ENCODE data around the gene CYP24A1.

Gene CYP24A1

GRCh38 chr20:54173653-54174456, at the start of gene CYP24A1:
Gene CYP24A1, minus strand, starts transcription at chr20:54173986. Its CDS starts 407 bp downstream, at chr20:54173579.
- no peak for DNase-seq

GRCh38 chr20:54223285-54223684, 49.5 kb upstream of the CYP24A1 start:
- no peak for DNase-seq

DNA sequence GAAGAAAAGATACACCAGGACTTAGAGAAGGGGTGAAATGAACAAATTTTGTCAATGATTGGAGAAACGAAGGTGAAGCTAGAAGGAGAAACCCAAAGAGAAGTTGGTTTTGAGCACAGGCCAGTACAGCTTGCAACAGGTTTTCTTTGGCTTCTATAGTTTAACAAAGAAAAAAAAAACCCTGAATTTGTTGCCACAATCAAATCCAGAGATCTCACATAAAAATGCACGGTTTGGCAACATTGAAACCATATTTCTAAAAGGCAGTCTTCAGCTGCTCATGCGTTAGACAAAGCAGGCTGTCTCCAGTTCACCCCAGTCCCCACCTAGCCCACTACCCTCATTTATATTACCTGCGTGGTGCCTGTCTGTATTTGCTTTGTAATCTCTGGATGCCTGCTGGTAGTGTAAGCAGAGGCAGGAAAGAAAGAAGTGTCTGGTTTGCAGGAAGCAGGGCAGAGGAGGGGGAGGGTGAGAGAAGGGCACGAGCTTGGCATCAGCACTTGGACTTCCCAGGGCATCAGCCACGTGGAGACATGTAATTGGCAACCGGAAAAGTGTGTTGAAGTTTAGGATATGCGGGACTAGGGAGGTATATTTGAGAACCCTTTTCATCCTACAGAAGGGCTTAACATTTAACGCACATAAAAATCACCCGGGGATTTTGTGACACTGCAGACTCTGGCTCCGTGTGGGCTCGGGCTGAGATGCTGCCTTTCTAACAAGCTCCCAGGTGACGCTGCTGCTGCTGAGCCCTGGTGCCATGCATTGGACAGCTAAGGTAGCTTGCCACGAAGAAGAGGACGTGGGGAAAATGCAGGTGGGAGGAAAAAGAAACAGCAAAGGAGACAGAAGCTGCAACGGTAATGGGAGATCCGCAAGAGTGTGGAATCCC, 48.5 kb upstream of the CYP24A1 start:
- DNase-seq, result no peak

DNA sequence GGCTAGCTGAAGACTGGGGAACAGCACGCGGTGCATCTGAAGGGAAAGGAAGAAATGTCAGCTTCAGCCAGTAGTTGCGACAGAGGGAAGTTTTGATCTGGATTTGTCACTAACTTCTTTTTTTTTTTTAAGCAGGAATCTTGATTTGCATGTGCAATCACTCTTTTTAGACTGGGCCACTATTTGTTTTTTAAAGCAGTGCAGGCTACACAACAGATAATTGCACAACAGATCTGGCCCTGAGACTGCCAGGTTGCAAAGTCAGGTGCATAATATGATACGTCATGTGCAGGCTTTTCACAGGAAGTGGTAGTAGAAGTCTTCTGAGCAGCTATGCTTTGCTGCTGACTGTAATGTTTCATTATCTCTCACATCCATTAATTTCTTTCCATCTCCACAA, 47.6 kb upstream of the CYP24A1 start:
- DNase-seq, result no peak

GRCh38 chr20:54220722-54221121, 46.9 kb upstream of the CYP24A1 start:
- DNase-seq, result no peak

- DNase-seq, result peak in 1 of 2 experiments; percentile 8
These were observed 46.1 kb upstream of the CYP24A1 start for GRCh38 chr20:54219751-54220426.

GRCh38 chr20:54218470-54218869, 44.7 kb upstream of the CYP24A1 start:
- DNase-seq, result no peak

DNA sequence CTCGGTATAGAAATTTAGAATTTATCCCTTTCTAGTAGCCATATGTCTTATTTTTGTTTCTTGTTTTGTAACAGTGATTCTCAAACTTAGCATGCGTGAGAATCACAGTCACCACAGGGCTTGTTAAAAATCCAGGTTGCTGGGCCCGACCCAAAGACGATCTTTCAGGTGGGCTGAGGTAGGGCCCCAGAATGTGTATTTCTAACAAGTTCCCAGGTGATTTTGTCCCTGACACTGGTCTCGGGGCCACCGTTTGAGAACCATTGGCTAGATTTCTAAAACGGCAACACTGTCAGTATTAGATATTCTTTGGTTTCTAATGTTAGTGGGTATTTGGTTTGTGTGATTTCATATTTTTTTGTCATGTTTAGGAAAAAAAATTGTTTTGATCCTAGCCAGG, 44.0 kb upstream of the CYP24A1 start:
- no peak for DNase-seq

DNA sequence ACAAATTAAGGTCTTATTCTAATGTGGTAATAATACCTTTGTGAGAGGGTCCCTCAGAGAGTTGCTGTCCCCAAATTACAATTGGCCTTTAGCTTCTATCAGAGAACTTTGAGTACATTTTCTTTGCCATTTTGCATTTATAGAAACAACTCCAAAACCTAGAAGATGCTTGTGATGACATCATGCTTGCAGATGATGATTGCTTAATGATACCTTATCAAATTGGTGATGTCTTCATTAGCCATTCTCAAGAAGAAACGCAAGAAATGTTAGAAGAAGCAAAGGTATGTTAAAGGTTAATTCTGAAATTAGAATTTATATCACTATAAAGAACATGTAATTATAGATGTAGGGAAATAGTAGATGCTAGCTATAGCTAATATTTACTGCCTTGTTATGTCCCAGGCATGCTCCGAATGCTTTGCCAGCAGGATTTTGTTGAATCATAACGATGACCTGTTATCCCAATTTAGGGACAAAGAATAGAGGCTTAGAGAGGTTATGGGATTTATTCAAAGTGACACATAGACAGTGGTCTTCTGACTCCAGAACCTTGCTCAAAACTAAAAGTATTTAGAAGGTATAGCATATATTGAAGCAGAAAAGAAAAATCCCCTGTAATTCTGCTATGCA, 41.5 kb upstream of the CYP24A1 start:
- no peak for DNase-seq

- no peak for DNase-seq
These were observed 40.8 kb upstream of the CYP24A1 start for GRCh38 chr20:54214566-54214965.

DNA sequence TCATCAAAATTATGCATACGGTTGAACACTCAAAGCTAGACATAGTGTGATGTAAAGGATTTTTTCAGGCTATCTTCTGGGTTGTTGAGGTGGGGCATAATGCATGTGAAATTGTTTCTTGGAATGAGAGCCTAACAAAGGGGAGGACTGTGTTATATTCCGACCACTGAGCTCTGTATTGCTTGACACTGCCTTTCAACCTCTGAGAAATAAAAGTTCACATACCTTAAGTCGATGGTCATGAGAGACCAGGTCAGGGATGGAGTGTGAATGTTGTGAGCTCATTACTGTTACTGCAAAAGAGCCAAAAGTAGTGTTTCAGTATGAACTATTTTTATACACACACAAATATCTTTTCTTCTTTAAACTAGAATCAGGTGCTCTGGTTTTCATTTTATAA, 39.1 kb upstream of the CYP24A1 start:
- no peak for DNase-seq

- no peak for DNase-seq
These were observed 38.4 kb upstream of the CYP24A1 start for GRCh38 chr20:54212226-54212625.

- no peak for DNase-seq
These were observed 35.5 kb upstream of the CYP24A1 start for GRCh38 chr20:54209216-54209813.

- DNase-seq, result no peak
These were observed 34.9 kb upstream of the CYP24A1 start for GRCh38 chr20:54208548-54209176.

DNA sequence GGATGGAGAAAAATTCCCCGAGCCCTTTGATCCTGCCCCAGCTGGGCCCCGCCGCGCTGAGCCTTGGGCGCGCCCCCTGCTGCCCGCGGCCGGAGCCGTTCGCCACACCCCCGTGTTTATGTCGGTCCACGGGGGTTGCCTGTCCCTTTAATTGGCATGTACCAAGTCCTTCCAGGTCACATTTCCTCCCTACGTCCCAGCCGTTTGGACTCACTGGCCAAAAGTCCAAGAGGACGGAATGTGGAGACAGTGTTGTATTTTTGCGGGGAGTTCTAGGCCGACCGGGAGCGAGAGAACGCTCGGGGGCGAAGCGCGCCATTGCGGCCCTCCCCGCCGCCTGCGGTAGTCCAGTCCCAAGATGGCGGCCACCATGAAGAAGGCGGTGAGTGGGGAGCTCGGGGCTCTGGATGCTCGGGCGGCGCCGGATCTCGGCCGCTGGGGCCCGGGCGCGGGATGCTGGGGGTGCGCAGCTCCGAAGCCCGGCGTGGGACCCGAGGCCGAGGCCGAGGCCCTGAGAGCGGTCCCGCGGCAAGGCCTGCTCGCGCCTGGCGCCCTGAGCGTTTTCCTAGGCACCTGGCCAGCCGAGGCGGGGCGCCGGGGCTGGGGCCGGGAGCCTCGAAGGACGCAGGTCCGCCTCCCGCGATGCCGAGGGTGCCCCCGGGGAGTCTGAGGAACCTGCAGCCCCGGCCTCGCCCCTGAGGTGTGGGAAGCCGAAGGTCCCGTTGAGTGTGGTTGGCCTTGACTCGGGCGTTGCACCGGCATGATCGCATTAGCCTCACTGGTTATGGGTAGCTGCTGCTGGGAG, 34.2 kb upstream of the CYP24A1 start, which contains the start of gene PFDN4:
Gene PFDN4 (plus strand): TSS at position 345 of the 805 bp plus-strand sequence. CDS start 14 bp downstream, at position 359.
- DNase-seq, result peak in 1 of 2 experiments; percentile 32

GRCh38 chr20:54207053-54207742, 33.4 kb upstream of the CYP24A1 start:
- DNase-seq, result no peak

- DNase-seq, result no peak
These were observed 31.7 kb upstream of the CYP24A1 start for GRCh38 chr20:54205450-54205849.

DNA sequence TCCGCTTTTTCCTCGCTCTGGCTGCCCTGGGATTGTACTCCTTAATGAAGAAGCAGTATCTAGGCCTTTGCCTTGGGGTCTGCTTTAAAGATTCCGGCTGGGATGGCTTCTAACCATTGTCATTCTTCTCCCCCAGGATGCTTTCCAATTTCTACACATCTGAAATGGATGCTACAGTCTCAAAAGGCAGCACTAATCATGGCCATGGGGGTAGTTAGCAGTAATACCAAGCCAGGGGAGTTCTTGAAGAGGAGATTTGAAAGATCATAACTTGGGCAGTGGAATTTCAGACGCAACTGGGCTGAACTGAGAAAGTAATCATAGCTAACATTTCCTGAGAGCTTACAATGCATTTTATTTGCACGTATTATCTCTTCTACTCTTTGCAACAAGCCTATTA, 30.7 kb upstream of the CYP24A1 start:
- DNase-seq, result no peak

DNA sequence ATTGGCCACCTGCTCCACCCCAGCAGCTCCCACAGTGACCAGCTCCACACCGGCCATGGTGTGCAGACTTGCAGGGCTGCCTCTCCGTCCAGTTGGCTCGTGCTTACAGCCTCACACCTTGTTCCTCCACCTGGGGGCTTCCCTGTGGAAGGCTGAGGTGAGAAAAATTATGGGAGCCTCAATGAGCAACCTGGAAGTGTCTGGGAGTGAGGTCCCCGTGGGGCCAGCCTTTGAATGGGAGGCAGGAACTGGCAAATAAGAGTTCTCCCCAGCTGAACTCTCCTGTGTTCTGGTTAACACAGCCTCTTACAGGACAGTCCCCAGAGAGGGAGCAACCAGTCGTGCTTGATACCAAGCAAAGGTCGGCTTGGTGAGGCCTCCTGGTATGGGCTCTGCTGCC, 30.3 kb upstream of the CYP24A1 start:
- DNase-seq, result no peak

DNA sequence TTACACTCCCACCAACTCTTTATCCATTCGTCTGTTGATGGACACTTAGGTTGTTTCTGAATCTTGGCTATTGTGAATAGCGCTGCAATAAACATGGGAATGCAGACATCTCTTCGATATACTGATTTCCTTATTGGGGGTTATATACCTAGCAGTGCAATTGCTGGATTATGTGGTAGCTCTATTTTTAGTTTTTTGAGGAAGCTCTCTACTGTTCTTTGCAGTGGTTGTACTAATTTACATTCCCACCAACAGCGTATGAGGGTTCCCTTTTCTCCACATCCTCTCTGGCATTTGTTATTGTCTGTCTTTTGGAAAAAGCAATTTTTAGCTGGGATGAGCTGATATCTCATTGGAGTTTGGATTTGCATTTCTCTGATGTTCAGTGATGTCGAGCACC, 29.5 kb upstream of the CYP24A1 start:
- no peak for DNase-seq
